CD4-positive, alpha-beta T cell (primary cell): ENCODE data around the gene BDKRB2. TPM values are rescaled to one million over a fixed set of nuclear protein-coding genes. Genes with fewer than 3 reads are reported as not detected.

Experiments used
- ATAC-seq: fragments of 200-7000 bp; cut with Tn5 transposase; one replicate; pipeline ENCODE4 v1.10.0; 2022; ENCODE audit warnings: mild to moderate bottlenecking; ENCODE audit not compliant: poor library complexity
- CTCF ChIA-PET: fragments of 350-600 bp; sonication (Branson Sonifier 250); formaldehyde crosslinking; loops from one replicate; lab custom pipeline; 2021; ENCODE audit warnings: antibody characterized with exemption, inconsistent platforms; lab: Charles Lee
- POLR2A ChIA-PET: fragments of 350-600 bp; sonication (Branson Sonifier 250); formaldehyde crosslinking; loops from one replicate; lab custom pipeline; 2021; ENCODE audit warnings: antibody characterized with exemption, inconsistent platforms; lab: Charles Lee
- DNase-seq, 14 experiments: peaks; one replicate each; pipeline ENCODE4 v3.0.0-alpha.2; 2013 to 2020; ENCODE audit warnings: mixed read lengths in 2 of 14
- H3K27ac ChIP-seq, 2 donors: one replicate each; pipeline versions ENCODE4 v1.5.1 to v1.7.0; 2013; ENCODE audit warnings: low read length in 2 of 2, low read depth in 1 of 2, mild to moderate bottlenecking in 1 of 2
- H3K27me3 ChIP-seq, 2 experiments: 1 replicate in 1 of 2; 2 replicates in 1 of 2; pipeline versions ENCODE4 v1.6.1 to v1.7.0; 2013; ENCODE audit warnings: low read length in 2 of 2, control low read depth in 1 of 2, mild to moderate bottlenecking in 1 of 2, moderate library complexity in 1 of 2; ENCODE audit not compliant: insufficient read depth in 2 of 2, control insufficient read depth in 1 of 2
- H3K36me3 ChIP-seq: one replicate; pipeline ENCODE4 v1.6.1; 2013; ENCODE audit warnings: low read length, control low read depth; ENCODE audit not compliant: insufficient read depth
- H3K4me1 ChIP-seq: one replicate; pipeline ENCODE4 v1.6.1; 2013; ENCODE audit warnings: low read length, control low read depth; ENCODE audit not compliant: insufficient read depth
- H3K4me3 ChIP-seq: one replicate; pipeline ENCODE4 v1.5.1; 2013; ENCODE audit warnings: mild to moderate bottlenecking, low read length, moderate library complexity
- H3K9me3 ChIP-seq, 2 experiments: 1 replicate in 1 of 2; 2 replicates in 1 of 2; pipeline versions ENCODE4 v1.6.1 to v1.7.0; 2013; ENCODE audit warnings: low read length in 2 of 2, mild to moderate bottlenecking in 2 of 2, control low read depth in 1 of 2, moderate library complexity in 1 of 2; ENCODE audit not compliant: control insufficient read depth in 1 of 2, insufficient read depth in 1 of 2
- H3K27ac Mint-ChIP-seq: one replicate; pipeline ENCODE4 v1.8.0; 2020; ENCODE audit warnings: mixed read lengths
- H3K27me3 Mint-ChIP-seq: one replicate; pipeline ENCODE4 v1.8.0; 2021; ENCODE audit warnings: mixed read lengths
- H3K36me3 Mint-ChIP-seq: one replicate; pipeline ENCODE4 v1.8.0; 2021; ENCODE audit warnings: low read depth, mixed read lengths
- H3K4me1 Mint-ChIP-seq: one replicate; pipeline ENCODE4 v1.8.0; 2021; ENCODE audit warnings: low read depth, mixed read lengths
- H3K4me3 Mint-ChIP-seq: one replicate; pipeline ENCODE4 v1.8.0; 2020; ENCODE audit warnings: mild to moderate bottlenecking, mixed read lengths
- H3K9me3 Mint-ChIP-seq: one replicate; pipeline ENCODE4 v1.8.0; 2020; ENCODE audit warnings: mixed read lengths
- intact Hi-C, 2 experiments: fragments of 100-400 bp; cut with DNase I in 1 of 2; cut with micrococcal nuclease in 1 of 2; formaldehyde crosslinking; loops; one replicate each; pipeline versions ENCODE4 v1.15.1 to v1.9.0; 2023 to 2025; cut with DNase I, micrococcal nuclease
- total RNA-seq, 174 experiments: library from RNA in 2 of 174; stranded (reverse) in 2 of 174; gene quantifications; one replicate each; pipeline ENCODE4 v1.2.3 and lab custom pipeline; 2021 to 2026
- TF ChIP-seq, protein P1 (sequence below): fragments of 200-600 bp; IDR thresholded peaks from one replicate; pipeline ENCODE4 v1.8.0; 2022; ENCODE audit warnings: antibody characterized with exemption, mild to moderate bottlenecking

Gene BDKRB2
- total RNA-seq, 2 experiments from 2014 or later: not detected

- TF ChIP-seq, protein P1, sequence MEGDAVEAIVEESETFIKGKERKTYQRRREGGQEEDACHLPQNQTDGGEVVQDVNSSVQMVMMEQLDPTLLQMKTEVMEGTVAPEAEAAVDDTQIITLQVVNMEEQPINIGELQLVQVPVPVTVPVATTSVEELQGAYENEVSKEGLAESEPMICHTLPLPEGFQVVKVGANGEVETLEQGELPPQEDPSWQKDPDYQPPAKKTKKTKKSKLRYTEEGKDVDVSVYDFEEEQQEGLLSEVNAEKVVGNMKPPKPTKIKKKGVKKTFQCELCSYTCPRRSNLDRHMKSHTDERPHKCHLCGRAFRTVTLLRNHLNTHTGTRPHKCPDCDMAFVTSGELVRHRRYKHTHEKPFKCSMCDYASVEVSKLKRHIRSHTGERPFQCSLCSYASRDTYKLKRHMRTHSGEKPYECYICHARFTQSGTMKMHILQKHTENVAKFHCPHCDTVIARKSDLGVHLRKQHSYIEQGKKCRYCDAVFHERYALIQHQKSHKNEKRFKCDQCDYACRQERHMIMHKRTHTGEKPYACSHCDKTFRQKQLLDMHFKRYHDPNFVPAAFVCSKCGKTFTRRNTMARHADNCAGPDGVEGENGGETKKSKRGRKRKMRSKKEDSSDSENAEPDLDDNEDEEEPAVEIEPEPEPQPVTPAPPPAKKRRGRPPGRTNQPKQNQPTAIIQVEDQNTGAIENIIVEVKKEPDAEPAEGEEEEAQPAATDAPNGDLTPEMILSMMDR: no peak
- H3K27me3 ChIP-seq: peaks cover 0 to 2% of the 10 kb centered on the region in 2 experiments
- no peak for ATAC-seq
- POLR2A ChIA-PET: no interaction called here
- no peak overlapping the region for H3K27ac ChIP-seq
- intact Hi-C loops: no loop called here
- Mint-ChIP-seq H3K36me3 (no peaks in the 10 kb centered on the region), H3K4me3 (no peak overlapping the region), H3K4me1 (peaks cover 5% of the 10 kb centered on the region), H3K9me3 (no peaks in the 10 kb centered on the region), H3K27ac (no peak overlapping the region), H3K27me3 (no peaks in the 10 kb centered on the region)
- H3K36me3 ChIP-seq: no peaks in the 10 kb centered on the region
- H3K9me3 ChIP-seq: no peaks in the 10 kb centered on the region
- no peak for DNase-seq
- CTCF ChIA-PET: no interaction called here
- no peaks in the 10 kb centered on the region for H3K4me1 ChIP-seq
- no peak overlapping the region for H3K4me3 ChIP-seq
Observed at GRCh38 chr14:96180043-96180874, 24.4 kb upstream of the BDKRB2 start.

DNA sequence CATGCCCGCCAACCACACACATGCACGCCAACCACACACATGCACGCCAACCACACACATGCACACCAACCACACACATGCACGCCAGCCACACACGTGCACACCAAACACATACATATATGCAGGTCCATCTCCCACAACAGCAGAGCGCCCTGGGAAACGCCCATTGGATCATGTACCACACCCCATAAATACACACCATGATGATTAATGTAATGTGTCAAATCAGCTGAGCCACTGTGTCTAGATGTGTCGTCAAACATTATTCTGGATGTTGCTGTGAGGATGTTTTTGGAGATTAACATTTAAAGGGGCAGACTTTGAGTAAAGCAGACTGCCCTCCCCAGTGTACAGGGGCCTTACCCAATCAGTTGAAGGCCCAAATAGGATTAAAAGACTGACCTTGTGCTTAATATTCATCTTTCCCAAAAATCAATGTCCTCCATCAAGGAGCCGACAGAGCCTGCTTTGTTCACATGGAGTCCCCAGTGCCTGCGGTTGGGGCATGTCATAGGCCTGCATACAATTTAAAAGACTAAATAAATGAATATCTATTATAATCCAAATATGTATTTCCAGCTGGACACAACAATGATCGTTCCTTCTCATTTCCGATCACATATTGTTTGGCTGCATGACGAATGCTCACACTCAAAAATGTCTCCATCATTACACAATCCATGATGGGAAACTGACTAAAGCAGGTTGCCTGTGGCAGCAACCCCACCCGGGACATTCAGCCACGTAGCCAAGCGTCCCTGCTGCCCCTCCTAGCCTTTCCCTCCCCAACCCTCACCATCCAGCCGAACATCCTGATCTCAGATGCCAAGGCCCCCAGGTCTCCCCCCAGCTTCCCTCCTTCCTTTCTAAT lies 23.2 kb upstream of the BDKRB2 start:
- H3K27me3 Mint-ChIP-seq: peaks cover under 1% of the 10 kb centered on the region
- no peaks in the 10 kb centered on the region for H3K9me3 ChIP-seq
- no peak overlapping the region for H3K4me3 Mint-ChIP-seq
- CTCF ChIA-PET: no interaction called here
- ATAC-seq (no peak), DNase-seq (no peak)
- peaks cover 0 to 2% of the 10 kb centered on the region in 2 experiments for H3K27me3 ChIP-seq
- POLR2A ChIA-PET: no interaction called here
- no peak overlapping the region for H3K27ac ChIP-seq
- H3K4me3 ChIP-seq: no peak overlapping the region
- peaks cover 5% of the 10 kb centered on the region for H3K4me1 Mint-ChIP-seq
- H3K36me3 ChIP-seq: no peaks in the 10 kb centered on the region
- H3K4me1 ChIP-seq: no peaks in the 10 kb centered on the region
- intact Hi-C loops: no loop called here
- TF ChIP-seq, protein P1: no peak
- H3K36me3 Mint-ChIP-seq: no peaks in the 10 kb centered on the region
- no peaks in the 10 kb centered on the region for H3K9me3 Mint-ChIP-seq
- H3K27ac Mint-ChIP-seq: no peak overlapping the region

DNA sequence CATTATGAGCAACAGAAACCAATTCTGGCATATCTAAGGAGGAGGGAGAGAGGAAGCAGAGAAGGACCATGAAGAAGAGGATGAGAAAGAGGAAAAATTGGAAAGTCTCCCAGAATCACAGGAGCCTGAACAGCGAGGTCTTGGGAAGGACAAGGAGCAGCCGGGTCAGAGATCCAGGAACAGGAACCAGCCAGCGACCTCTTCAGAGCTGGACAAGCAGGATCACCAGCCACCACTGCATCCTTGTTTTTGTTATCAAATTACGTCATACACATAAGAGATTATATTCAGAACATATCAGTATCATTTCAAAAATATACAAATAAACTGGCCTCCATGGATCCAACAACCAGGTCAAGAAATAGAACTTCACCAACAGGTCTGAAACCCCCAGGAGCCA lies 22.1 kb upstream of the BDKRB2 start:
- Mint-ChIP-seq H3K27me3 (peaks cover 6% of the 10 kb centered on the region), H3K27ac (no peak overlapping the region), H3K4me1 (peaks cover 5% of the 10 kb centered on the region), H3K9me3 (no peaks in the 10 kb centered on the region), H3K4me3 (no peak overlapping the region), H3K36me3 (no peaks in the 10 kb centered on the region)
- intact Hi-C loops: no loop called here
- TF ChIP-seq, protein P1: no peak
- DNase-seq (no peak), ATAC-seq (no peak)
- Histone ChIP-seq H3K4me3 (no peak overlapping the region), H3K27ac (no peak overlapping the region), H3K27me3 (peaks cover 0 to 2% of the 10 kb centered on the region in 2 experiments), H3K9me3 (no peaks in the 10 kb centered on the region), H3K36me3 (no peaks in the 10 kb centered on the region), H3K4me1 (no peaks in the 10 kb centered on the region)
- ChIA-PET POLR2A (no interaction called here), CTCF (no interaction called here)
